Measurements from ENCODE around the gene CD96. TPM values are rescaled to one million over a fixed set of nuclear protein-coding genes. Genes with fewer than 3 reads are reported as not detected.
"Not testable (repeated sequence)": the region's sequence is repeated elsewhere in the genome, so short reads cannot be mapped to it uniquely, and the experiment has no call there.

CD96 gene
- total RNA-seq, 1 experiment from 2014 or later = not detected

DNA sequence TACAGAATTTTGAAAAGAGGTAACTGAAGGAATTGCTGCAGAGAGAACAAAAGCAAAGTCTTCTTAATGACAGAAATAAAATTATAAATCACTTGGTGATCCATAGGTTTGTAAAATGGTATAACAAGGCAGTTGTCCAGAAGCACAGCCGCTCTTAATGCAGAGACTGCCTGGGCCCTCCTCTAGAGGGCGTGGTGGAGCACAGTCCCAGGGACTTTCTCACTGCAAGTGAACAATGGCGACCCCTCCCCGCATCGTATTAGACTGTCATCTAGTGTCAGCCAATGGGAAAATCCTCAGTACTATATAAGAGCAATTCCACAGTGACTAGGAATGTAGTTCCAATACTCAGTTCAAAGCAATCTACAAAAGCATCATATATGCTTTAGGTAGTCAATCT lies 79.5 kb downstream of the CD96 start:
- H2AFZ ChIP-seq (ENCODE audit: low read length) = no peak overlapping the region
- no peaks in the 10 kb centered on the region for H4K20me1 ChIP-seq (ENCODE audit: insufficient read depth, low read depth, low read length)
- DNase-seq = peak; percentile 64
- H3K36me3 ChIP-seq (ENCODE audit: insufficient read depth, low read length) = no peaks in the 10 kb centered on the region
- no peaks in the 10 kb centered on the region for H3K27me3 ChIP-seq (ENCODE audit: low read length)
- H3K27ac ChIP-seq (ENCODE audit: low read length) = no peak overlapping the region
- H3K4me3 ChIP-seq (ENCODE audit: low read length) = no peak overlapping the region
- no peaks in the 10 kb centered on the region for H3K9me2 ChIP-seq (replicated peaks; ENCODE audit: insufficient read depth, low read length)
- no peaks in the 10 kb centered on the region for H3K9me3 ChIP-seq (ENCODE audit: low read length)
- no peaks in the 10 kb centered on the region for H3K79me2 ChIP-seq (ENCODE audit: low read length)
- H3K9ac ChIP-seq (ENCODE audit: low read length) = no peak overlapping the region
- no peak overlapping the region for H3K4me2 ChIP-seq (ENCODE audit: low read depth, low read length, poor library complexity, severe bottlenecking)
- no peaks in the 10 kb centered on the region for H3K4me1 ChIP-seq (ENCODE audit: low read length)

GRCh38 chr3:111627092-111627491 lies 85.1 kb downstream of the CD96 start:
- Histone ChIP-seq H3K27me3 (ENCODE audit: low read length) (no peaks in the 10 kb centered on the region), H3K27ac (ENCODE audit: low read length) (no peak overlapping the region), H2AFZ (ENCODE audit: low read length) (no peak overlapping the region), H3K4me3 (ENCODE audit: low read length) (no peak overlapping the region), H4K20me1 (ENCODE audit: insufficient read depth, low read depth, low read length) (no peaks in the 10 kb centered on the region), H3K79me2 (ENCODE audit: low read length) (no peaks in the 10 kb centered on the region), H3K36me3 (ENCODE audit: insufficient read depth, low read length) (no peaks in the 10 kb centered on the region), H3K4me2 (ENCODE audit: low read depth, low read length, poor library complexity, severe bottlenecking) (no peak overlapping the region), H3K9ac (ENCODE audit: low read length) (no peak overlapping the region), H3K9me2 (replicated peaks; ENCODE audit: insufficient read depth, low read length) (no peaks in the 10 kb centered on the region), H3K9me3 (ENCODE audit: low read length) (no peaks in the 10 kb centered on the region), H3K4me1 (ENCODE audit: low read length) (no peaks in the 10 kb centered on the region)
- no peak for DNase-seq

GRCh38 chr3:111629018-111629417 lies 87.0 kb downstream of the CD96 start:
- H4K20me1 ChIP-seq (ENCODE audit: insufficient read depth, low read depth, low read length); DNase-seq; H3K36me3 ChIP-seq (ENCODE audit: insufficient read depth, low read length); H2AFZ ChIP-seq (ENCODE audit: low read length); H3K4me3 ChIP-seq (ENCODE audit: low read length); H3K9me3 ChIP-seq (ENCODE audit: low read length); H3K27me3 ChIP-seq (ENCODE audit: low read length); H3K79me2 ChIP-seq (ENCODE audit: low read length); H3K27ac ChIP-seq (ENCODE audit: low read length); H3K9ac ChIP-seq (ENCODE audit: low read length); H3K4me1 ChIP-seq (ENCODE audit: low read length); H3K9me2 ChIP-seq (replicated peaks; ENCODE audit: insufficient read depth, low read length); H3K4me2 ChIP-seq (ENCODE audit: low read depth, low read length, poor library complexity, severe bottlenecking): not testable (repeated sequence)

- not testable (repeated sequence) for H3K9ac ChIP-seq (ENCODE audit: low read length); H2AFZ ChIP-seq (ENCODE audit: low read length); H4K20me1 ChIP-seq (ENCODE audit: insufficient read depth, low read depth, low read length); H3K4me3 ChIP-seq (ENCODE audit: low read length); H3K79me2 ChIP-seq (ENCODE audit: low read length); H3K36me3 ChIP-seq (ENCODE audit: insufficient read depth, low read length); H3K27ac ChIP-seq (ENCODE audit: low read length); DNase-seq; H3K27me3 ChIP-seq (ENCODE audit: low read length); H3K9me3 ChIP-seq (ENCODE audit: low read length); H3K4me1 ChIP-seq (ENCODE audit: low read length); H3K9me2 ChIP-seq (replicated peaks; ENCODE audit: insufficient read depth, low read length); H3K4me2 ChIP-seq (ENCODE audit: low read depth, low read length, poor library complexity, severe bottlenecking)
Measured at GRCh38 chr3:111630638-111631037, 88.6 kb downstream of the CD96 start.

DNA sequence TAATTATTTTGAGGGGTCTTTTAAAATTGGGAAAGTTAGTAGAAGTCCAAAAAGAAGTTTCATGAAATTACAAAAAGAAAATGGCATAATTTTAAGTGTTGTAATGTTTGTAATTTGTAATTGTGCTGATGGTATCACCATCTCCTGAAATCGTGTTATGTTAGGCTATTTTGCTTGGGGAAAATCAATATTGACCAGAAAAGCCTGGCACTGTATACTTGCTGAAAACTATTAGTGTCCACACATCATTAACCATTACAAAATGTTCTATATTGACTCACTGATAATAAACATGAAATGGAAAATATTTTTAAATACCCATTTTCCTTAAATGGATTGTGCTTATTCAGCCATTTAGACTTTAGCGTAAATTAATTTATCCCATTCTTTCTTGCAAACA lies 93.4 kb downstream of the CD96 start:
- Histone ChIP-seq H4K20me1 (ENCODE audit: insufficient read depth, low read depth, low read length) (no peaks in the 10 kb centered on the region), H3K36me3 (ENCODE audit: insufficient read depth, low read length) (no peaks in the 10 kb centered on the region), H2AFZ (ENCODE audit: low read length) (no peak overlapping the region), H3K4me2 (ENCODE audit: low read depth, low read length, poor library complexity, severe bottlenecking) (no peak overlapping the region), H3K27me3 (ENCODE audit: low read length) (no peaks in the 10 kb centered on the region), H3K9me3 (ENCODE audit: low read length) (no peaks in the 10 kb centered on the region), H3K27ac (ENCODE audit: low read length) (no peak overlapping the region), H3K9ac (ENCODE audit: low read length) (no peak overlapping the region), H3K4me1 (ENCODE audit: low read length) (no peaks in the 10 kb centered on the region), H3K4me3 (ENCODE audit: low read length) (no peak overlapping the region), H3K9me2 (replicated peaks; ENCODE audit: insufficient read depth, low read length) (no peaks in the 10 kb centered on the region), H3K79me2 (ENCODE audit: low read length) (no peaks in the 10 kb centered on the region)
- DNase-seq = no peak

- H3K36me3 ChIP-seq (ENCODE audit: insufficient read depth, low read length) = no peaks in the 10 kb centered on the region
- no peak overlapping the region for H3K4me2 ChIP-seq (ENCODE audit: low read depth, low read length, poor library complexity, severe bottlenecking)
- no peak overlapping the region for H2AFZ ChIP-seq (ENCODE audit: low read length)
Measured at GRCh38 chr3:111636366-111636885, 94.4 kb downstream of the CD96 start.

GRCh38 chr3:111639316-111639715 lies 97.3 kb downstream of the CD96 start:
- Histone ChIP-seq H3K79me2 (ENCODE audit: low read length) (no peaks in the 10 kb centered on the region), H3K9ac (ENCODE audit: low read length) (no peak overlapping the region), H3K9me2 (replicated peaks; ENCODE audit: insufficient read depth, low read length) (no peaks in the 10 kb centered on the region), H2AFZ (ENCODE audit: low read length) (no peak overlapping the region), H4K20me1 (ENCODE audit: insufficient read depth, low read depth, low read length) (no peaks in the 10 kb centered on the region), H3K9me3 (ENCODE audit: low read length) (no peaks in the 10 kb centered on the region), H3K4me3 (ENCODE audit: low read length) (no peak overlapping the region), H3K27me3 (ENCODE audit: low read length) (no peaks in the 10 kb centered on the region), H3K36me3 (ENCODE audit: insufficient read depth, low read length) (no peaks in the 10 kb centered on the region), H3K27ac (ENCODE audit: low read length) (no peak overlapping the region), H3K4me1 (ENCODE audit: low read length) (no peaks in the 10 kb centered on the region), H3K4me2 (ENCODE audit: low read depth, low read length, poor library complexity, severe bottlenecking) (no peak overlapping the region)
- no peak for DNase-seq

More at GRCh38 chr3:111636366-111636885, 94.4 kb downstream of the CD96 start:
- no peaks in the 10 kb centered on the region for H3K4me1 ChIP-seq (ENCODE audit: low read length)
- no peak overlapping the region for H3K27ac ChIP-seq (ENCODE audit: low read length)
- H3K9me3 ChIP-seq (ENCODE audit: low read length) = no peaks in the 10 kb centered on the region
- H3K9ac ChIP-seq (ENCODE audit: low read length) = no peak overlapping the region
- no peaks in the 10 kb centered on the region for H3K27me3 ChIP-seq (ENCODE audit: low read length)
- no peaks in the 10 kb centered on the region for H4K20me1 ChIP-seq (ENCODE audit: insufficient read depth, low read depth, low read length)
- no peaks in the 10 kb centered on the region for H3K9me2 ChIP-seq (replicated peaks; ENCODE audit: insufficient read depth, low read length)
- no peak overlapping the region for H3K4me3 ChIP-seq (ENCODE audit: low read length)
- no peak for DNase-seq
- H3K79me2 ChIP-seq (ENCODE audit: low read length) = no peaks in the 10 kb centered on the region

DNA sequence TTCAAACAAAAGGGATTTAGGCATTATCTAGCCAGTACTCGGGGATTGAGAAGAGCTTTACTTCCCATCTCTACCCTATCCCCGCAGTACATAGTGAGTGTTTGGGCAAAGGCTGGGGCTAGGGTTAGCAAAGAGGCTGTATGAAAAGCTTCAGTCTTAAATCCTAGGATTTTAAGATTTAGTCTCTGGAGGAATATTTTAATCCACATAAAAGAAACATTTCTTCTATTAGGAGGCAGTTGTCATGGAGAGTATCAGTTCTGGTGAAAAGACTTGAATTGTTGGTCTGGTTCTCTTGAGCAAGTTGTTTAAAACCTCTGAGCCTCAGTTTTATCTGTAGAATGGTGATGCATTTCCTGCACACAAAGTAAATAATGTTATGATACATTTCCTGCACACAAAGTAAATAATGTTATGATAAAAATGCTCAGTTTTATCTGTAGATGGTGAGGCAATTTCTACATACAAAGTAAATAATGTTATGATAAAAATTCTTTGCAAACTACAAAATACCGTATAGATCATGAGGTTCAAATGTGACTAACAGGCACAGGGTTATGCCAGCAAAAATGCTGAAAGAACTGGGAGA lies 107.1 kb downstream of the CD96 start:
- H3K9me2 ChIP-seq (replicated peaks; ENCODE audit: insufficient read depth, low read length) = no peaks in the 10 kb centered on the region
- no peak overlapping the region for H3K27ac ChIP-seq (ENCODE audit: low read length)
- H3K4me3 ChIP-seq (ENCODE audit: low read length) = no peak overlapping the region
- DNase-seq = no peak
- no peaks in the 10 kb centered on the region for H3K9me3 ChIP-seq (ENCODE audit: low read length)
- no peak overlapping the region for H2AFZ ChIP-seq (ENCODE audit: low read length)
- no peaks in the 10 kb centered on the region for H3K36me3 ChIP-seq (ENCODE audit: insufficient read depth, low read length)
- H3K9ac ChIP-seq (ENCODE audit: low read length) = no peak overlapping the region
- no peaks in the 10 kb centered on the region for H3K27me3 ChIP-seq (ENCODE audit: low read length)
- H3K79me2 ChIP-seq (ENCODE audit: low read length) = no peaks in the 10 kb centered on the region
- H3K4me1 ChIP-seq (ENCODE audit: low read length) = peaks cover 15% of the 10 kb centered on the region
- H3K4me2 ChIP-seq (ENCODE audit: low read depth, low read length, poor library complexity, severe bottlenecking) = no peak overlapping the region
- no peaks in the 10 kb centered on the region for H4K20me1 ChIP-seq (ENCODE audit: insufficient read depth, low read depth, low read length)

Measured in Karpas-422 (cell line).